ENCODE measurements around the gene TMEM225B.
"Not testable (repeated sequence)": the region's sequence is repeated elsewhere in the genome, so short reads cannot be mapped to it uniquely, and the experiment has no call there.

TMEM225B gene

GRCh38 chr7:99579956-99580777 is 17.9 kb upstream of the TMEM225B start:
- DNase-seq = peak; percentile 92

DNA sequence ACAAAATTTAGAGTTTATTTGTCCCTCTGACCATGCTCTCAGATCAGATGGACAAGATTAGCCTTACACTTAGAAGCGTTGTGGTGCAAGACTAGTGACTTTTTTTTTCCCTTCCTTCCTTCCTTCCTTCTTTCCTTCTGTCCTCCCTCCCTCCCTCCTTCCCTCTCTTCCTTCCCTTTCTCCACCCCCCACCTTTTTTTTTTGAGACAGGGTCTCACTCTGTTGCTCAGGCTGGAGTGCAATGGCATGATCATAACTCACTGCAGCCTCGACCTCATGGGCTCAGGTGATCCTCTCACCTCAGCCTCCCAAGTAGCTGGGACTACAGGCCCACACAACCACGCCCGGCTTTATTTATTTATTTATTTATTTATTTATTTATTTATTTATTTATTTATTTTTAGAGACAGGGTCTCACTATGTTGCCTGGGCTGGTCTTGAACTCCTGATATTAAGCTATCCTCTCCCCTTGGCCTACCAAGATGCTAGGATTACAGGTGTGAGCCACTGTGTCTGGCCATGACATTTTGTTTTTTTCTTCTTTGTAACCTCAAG is 17.2 kb upstream of the TMEM225B start:
- DNase-seq = not testable (repeated sequence)

DNA sequence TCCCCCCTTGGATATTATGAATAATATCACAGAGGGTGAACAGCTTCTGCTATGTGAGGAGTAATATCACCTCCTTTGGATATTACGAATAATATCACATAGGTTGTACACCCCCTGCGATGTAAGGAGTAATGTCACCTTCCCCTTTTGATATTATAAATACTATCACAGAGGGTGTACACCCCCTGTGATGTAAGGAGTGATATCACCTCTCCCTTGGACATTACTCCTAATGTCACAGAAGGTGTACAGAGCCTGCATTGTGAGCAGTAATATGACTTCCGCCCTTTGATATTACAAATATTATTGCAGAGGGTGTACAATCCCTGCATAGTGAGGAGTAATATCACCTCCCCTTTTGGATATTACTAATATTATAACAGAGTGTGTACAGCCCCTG is 9.2 kb upstream of the TMEM225B start:
- DNase-seq = no peak

DNA sequence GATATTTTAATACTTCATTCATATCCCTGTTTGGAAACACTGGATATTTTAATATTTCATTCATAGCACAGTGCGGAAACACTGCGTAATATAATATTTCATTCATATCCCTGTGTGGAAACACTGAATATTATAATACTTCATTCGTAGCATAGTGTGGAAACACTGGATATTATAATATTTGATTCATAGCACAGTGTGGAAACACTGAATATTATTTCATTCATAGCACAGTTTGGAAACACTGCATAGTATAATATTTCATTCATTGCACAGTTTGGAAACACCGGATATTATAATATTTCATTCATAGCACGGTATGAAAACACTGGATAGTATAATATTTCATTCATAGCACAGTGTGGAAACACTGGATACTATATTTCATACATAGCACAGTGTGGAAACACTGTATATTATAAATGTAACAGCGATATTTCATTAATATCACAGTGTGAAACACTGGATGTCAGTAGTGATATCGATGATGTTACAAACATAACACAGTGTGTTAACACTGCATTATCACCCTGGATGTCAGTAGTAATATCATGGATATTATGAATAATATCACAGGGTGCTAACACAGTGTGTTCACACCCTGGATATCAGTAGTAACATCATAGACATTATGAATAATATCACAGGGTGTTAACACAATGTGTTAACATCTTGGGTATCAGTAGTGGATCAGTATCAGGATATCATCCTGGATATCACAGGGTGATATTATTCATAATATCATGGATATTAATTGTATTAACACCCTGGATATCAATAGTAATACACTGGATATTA is 2.9 kb upstream of the TMEM225B start:
- DNase-seq = no peak

DNA sequence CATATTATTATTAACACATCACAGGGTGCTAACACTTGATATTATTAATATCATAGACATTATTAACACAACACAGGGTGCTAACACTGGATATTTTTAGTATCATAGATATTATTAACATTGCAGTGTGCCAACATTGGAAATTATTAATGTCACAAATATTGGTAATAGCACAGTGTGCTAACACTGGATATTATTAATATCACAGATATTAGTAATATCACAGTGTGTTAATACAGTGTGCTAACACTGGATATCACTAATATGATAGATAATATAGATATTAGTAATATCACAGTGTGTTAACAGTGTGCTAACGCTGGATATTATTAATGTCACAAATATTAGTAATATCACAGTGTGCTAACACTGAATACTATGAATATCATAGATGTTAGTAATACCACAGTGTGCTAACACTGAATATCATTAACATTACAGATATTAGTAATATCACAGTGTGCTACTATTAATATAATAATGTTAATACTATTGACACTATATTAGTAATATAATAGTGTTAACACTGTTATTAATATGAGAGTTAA is 1.6 kb upstream of the TMEM225B start:
- DNase-seq = no peak

- DNase-seq = no peak
These were observed 1.8 kb downstream of the TMEM225B start for GRCh38 chr7:99599836-99600235.

DNA sequence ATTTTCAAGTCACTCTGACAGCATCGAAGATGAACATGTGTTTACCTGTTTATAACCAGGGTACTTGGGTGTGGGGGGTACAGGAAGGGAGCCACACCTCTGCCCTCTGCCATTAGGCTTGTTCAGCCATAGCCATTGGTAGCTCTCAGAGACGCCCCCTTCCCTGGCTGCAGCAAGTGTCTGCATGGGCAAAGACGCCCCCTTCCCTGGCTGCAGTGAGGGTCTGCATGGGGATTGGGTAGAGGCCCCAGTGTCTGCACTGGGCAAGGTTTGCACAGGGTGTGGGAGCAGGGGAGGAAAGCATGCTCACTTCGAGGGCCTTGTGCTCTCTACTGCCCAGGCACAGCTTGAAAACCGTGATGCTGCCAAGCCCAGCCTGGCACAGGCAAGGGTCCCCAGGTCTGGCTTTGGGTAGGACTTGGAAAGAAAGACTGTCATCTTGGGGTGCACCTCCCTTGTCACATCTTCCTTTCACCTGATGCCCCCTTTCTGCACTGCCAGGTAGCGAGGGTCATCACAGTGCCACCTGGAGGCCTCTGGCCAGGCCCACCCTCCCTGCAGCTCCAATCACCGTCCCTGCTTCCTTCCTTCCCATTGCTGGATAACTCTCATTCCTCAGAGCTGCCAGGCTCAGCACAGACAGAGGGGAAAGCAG is 3.7 kb downstream of the TMEM225B start:
- DNase-seq = no peak

GRCh38 chr7:99605527-99605926 is 7.5 kb downstream of the TMEM225B start:
- DNase-seq = no peak

DNA sequence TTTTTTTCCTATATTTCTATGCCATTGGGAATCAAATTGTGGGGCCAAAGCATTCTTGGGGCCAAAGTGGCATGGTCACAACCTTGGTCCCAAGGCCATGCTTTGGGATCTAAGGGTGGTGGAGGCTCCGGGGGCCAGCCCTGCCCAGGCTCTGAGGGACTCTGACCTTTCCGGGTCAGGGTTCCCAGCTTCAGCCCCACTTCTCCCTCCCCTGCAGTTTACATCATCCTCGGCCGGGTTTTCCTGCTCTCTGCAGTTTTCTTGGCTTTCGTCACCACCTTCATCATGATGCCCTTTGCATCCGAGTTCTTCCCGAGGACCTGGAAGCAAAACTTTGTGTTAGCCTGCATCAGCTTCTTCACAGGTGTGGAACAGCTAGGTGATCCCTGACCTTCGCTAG is 8.5 kb downstream of the TMEM225B start:
- DNase-seq = no peak

- DNase-seq = no peak
These were observed 9.5 kb downstream of the TMEM225B start for GRCh38 chr7:99607548-99607947.

- DNase-seq = no peak
These were observed 16.4 kb downstream of the TMEM225B start for GRCh38 chr7:99614495-99614894.

DNA sequence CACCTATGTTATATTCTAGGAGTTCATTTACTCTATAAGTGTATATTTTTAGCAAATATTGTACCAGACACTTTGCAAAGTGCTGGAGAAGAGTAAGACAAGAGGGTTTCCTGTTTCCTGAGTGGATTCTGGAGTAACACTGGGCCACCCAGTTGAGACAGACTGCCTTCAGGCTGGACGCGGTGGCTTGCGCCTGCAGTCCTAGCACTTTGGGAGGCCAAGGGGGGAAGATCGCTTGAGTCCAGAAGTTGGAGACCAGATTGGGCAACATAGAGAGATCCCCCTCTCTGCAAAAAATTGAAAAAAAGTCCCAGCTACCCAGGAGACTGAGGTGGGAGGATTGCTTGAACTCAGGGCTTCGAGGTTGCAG is 17.9 kb downstream of the TMEM225B start:
- no peak for DNase-seq

DNA sequence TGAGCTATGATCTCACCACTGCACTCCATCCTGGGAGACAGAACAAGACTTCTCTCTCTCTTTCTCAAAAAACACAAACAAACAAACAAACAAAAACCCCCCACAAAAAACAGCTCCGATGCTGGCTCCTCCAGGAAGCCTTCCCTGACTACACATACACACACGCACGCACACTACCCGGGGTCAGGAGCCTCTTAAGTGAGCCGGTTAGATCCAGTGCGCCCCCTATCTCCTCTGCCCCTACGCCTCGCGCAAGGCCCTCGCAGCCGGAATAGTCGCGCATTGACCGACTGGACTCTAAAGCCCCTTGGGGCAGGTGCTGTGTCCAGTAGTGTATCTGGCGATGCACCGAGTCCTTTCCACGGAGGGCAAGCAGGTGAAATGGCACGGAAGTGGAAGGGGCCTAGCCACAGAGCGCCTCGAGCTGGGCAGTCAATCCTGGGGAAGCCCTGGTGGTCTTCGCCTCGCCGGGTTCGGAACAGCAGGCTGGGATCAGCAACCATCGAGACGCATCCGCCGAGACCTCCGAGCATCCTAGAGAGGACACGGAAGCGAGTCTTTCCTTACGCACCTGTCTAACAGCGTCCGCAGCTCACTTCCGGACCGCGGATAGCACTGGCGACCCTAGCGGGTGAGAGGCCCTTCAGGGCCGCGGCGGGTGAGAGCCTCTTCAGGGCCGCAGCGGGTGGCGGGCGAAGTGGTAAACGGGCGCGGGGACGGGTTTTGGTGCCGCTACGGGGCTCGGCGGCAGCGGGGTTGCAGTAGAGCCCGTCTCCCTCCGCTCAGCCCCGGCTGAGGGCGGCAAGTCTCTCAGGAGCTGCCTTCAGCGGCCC is 18.5 kb downstream of the TMEM225B start, which contains the start of gene ZSCAN25:
Gene ZSCAN25 (plus strand): TSS at position 588 of the 833 bp plus-strand sequence. CDS start 2,661 bp downstream, outside the sequence.
- peak; percentile 99 for DNase-seq

DNA sequence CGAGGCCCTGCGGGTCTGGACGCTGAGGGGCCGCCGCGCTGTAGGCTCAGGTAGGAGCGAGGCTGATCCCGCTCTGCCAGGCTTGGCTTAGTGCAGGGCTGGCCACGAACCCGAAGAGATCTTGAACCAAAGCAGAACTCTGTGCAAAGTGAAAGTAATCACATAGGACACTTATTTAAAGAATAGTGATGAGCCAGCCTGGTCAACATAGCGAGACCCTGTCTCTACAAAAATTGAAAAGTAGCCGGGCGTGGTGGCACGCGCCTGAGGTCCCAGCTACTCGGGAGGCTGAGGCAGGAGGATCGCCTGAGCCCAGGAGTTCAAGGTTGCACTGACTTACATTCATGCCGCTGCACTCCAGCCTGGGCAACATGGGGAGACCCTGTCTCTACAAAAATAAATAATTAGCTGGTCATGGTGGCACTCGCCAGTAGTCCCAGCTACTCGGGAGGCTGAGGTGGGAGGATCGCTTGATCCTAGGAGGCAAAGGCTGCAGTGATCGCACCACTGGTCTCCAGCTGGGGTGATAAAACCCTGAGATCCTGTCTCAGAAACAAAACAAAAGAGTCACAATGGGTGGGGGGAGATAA is 19.2 kb downstream of the TMEM225B start:
- no peak for DNase-seq

- DNase-seq = no peak
These were observed 20.7 kb downstream of the TMEM225B start for GRCh38 chr7:99618726-99619125.

- no peak for DNase-seq
These were observed 21.6 kb downstream of the TMEM225B start for GRCh38 chr7:99619571-99620130.

- DNase-seq = no peak
These were observed 23.2 kb downstream of the TMEM225B start for GRCh38 chr7:99621271-99621670.

- no peak for DNase-seq
These were observed 24.5 kb downstream of the TMEM225B start for GRCh38 chr7:99622596-99622995.

- DNase-seq = no peak
These were observed 25.1 kb downstream of the TMEM225B start for GRCh38 chr7:99623091-99623693.

DNA sequence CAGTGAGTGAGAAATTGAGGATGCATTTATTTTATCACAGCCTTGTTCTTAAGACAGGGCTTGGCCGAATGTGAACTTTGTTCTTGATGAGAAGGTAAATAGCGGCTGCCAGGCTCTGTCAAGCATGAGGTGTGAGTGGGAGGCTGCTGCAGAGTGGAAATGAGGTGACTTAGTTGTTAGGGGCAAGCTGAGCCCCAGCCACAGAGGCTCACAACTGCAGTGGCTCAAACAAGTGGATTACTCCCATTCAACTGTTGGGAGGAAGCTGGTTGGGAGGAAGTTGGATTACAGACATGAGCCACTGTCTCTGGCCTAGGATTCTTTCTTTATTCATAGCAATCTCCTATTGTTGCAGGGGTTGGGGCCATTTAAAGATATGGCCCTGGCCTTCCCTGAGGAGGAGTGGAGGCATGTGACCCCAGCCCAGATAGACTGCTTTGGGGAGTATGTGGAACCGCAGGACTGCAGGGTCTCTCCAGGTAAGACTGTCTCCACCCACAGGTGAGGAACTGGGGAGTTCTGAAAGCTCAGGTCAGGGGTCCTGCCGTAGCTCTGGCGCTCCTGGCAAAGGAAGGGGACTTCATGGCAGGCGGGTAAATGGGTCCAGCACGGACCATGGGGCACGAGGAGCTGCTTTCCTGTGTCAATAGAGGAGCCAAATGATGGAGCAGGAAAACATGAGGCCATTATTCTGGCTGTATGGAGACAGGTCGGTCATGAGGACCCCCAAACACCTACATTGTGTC is 25.8 kb downstream of the TMEM225B start:
- DNase-seq = no peak

Measured in retina (tissue), 1 donor.